Measurements from ENCODE around the gene SPEF1. TPM values are rescaled to one million over a fixed set of nuclear protein-coding genes. Genes with fewer than 3 reads are reported as not detected.

Gene SPEF1
- total and polyA plus RNA-seq, 2 experiments from 2014 or later = 0.63 TPM; not detected in 1

GRCh38 chr20:3787324-3788014, 6.2 kb upstream of the SPEF1 start:
- Histone ChIP-seq H3K4me1 (ENCODE audit: insufficient read depth) (peaks cover 30% of the 10 kb centered on the region), H2AFZ (peak overlapping the region; percentile 30)
- WGBS (ENCODE audit: low lambda C conversion rate, missing lambda C conversion rate) = 80% methylated on average over 5 of the region's 5 CpGs

GRCh38 chr20:3786665-3787323, 5.5 kb upstream of the SPEF1 start, which contains the start of gene CENPB:
Gene CENPB, minus strand, starts transcription at chr20:3786740. Its CDS starts 257 bp downstream, at chr20:3786483.
- H3K27ac ChIP-seq = peak within 1 kb of the TSS; percentile 70

More at GRCh38 chr20:3787324-3788014, 6.2 kb upstream of the SPEF1 start:
- peaks cover 32% of the 10 kb centered on the region for H3K79me2 ChIP-seq
- H3K27me3 ChIP-seq = no peaks in the 10 kb centered on the region
- peaks cover 18% of the 10 kb centered on the region for H4K20me1 ChIP-seq (ENCODE audit: insufficient read depth, poor library complexity, severe bottlenecking)
- H3K9me2 ChIP-seq (replicated peaks; ENCODE audit: insufficient read depth) = no peaks in the 10 kb centered on the region
- H3K4me2 ChIP-seq = peak overlapping the region; percentile 71
- H3K4me3 ChIP-seq = peak overlapping the region; percentile 4
- H3K9me3 ChIP-seq (ENCODE audit: low read depth) = no peaks in the 10 kb centered on the region
- no peak for DNase-seq (ENCODE audit: low spot score)
- no peak for TF ChIP-seq EZH2 (IDR thresholded peaks at IDR 0.05; ENCODE audit: borderline replicate concordance)
- no peak for TF ChIP-seq CTCF (IDR thresholded peaks at IDR 0.05; ENCODE audit: poor library complexity)
- no peak for TF ChIP-seq EZH2phosphoT487 (IDR thresholded peaks at IDR 0.05; ENCODE audit: low read depth, severe bottlenecking, unreplicated experiment)
- no peaks in the 10 kb centered on the region for H3K36me3 ChIP-seq (replicated peaks; ENCODE audit: insufficient read depth, low read depth)
- no peak overlapping the region for H3K27ac ChIP-seq

GRCh38 chr20:3786126-3786484, 4.9 kb upstream of the SPEF1 start:
- no peak for TF ChIP-seq EZH2phosphoT487 (IDR thresholded peaks at IDR 0.05; ENCODE audit: low read depth, severe bottlenecking, unreplicated experiment)
- no peak for TF ChIP-seq EZH2 (IDR thresholded peaks at IDR 0.05; ENCODE audit: borderline replicate concordance)
- no peak for TF ChIP-seq CTCF (IDR thresholded peaks at IDR 0.05; ENCODE audit: poor library complexity)
- Histone ChIP-seq H2AFZ (peak overlapping the region; percentile 25), H3K4me1 (ENCODE audit: insufficient read depth) (peaks cover 30% of the 10 kb centered on the region), H3K9me3 (ENCODE audit: low read depth) (no peaks in the 10 kb centered on the region), H3K27ac (peak overlapping the region; percentile 70), H3K4me2 (peak overlapping the region; percentile 97), H3K4me3 (peak overlapping the region; percentile 30), H4K20me1 (ENCODE audit: insufficient read depth, poor library complexity, severe bottlenecking) (peaks cover 18% of the 10 kb centered on the region), H3K9me2 (replicated peaks; ENCODE audit: insufficient read depth) (no peaks in the 10 kb centered on the region), H3K79me2 (peaks cover 32% of the 10 kb centered on the region), H3K27me3 (no peaks in the 10 kb centered on the region), H3K36me3 (replicated peaks; ENCODE audit: insufficient read depth, low read depth) (no peaks in the 10 kb centered on the region)
- DNase-seq (ENCODE audit: low spot score) = peak; percentile 69
- under 1% methylated on average over 23 of the region's 35 CpGs for WGBS (ENCODE audit: low lambda C conversion rate, missing lambda C conversion rate)

More at GRCh38 chr20:3786665-3787323, 5.5 kb upstream of the SPEF1 start, which contains the start of gene CENPB:
- Histone ChIP-seq H3K27me3 (no peaks in the 10 kb centered on the region), H3K4me1 (ENCODE audit: insufficient read depth) (peaks cover 30% of the 10 kb centered on the region), H3K4me2 (peak within 1 kb of the TSS; percentile 97), H3K79me2 (peaks cover 32% of the 10 kb centered on the region), H2AFZ (peak within 1 kb of the TSS; percentile 30), H3K4me3 (peak within 1 kb of the TSS; percentile 30), H4K20me1 (ENCODE audit: insufficient read depth, poor library complexity, severe bottlenecking) (peaks cover 18% of the 10 kb centered on the region), H3K9me3 (ENCODE audit: low read depth) (no peaks in the 10 kb centered on the region), H3K36me3 (replicated peaks; ENCODE audit: insufficient read depth, low read depth) (no peaks in the 10 kb centered on the region), H3K9me2 (replicated peaks; ENCODE audit: insufficient read depth) (no peaks in the 10 kb centered on the region)
- 9% methylated on average over 25 of the region's 70 CpGs for WGBS (ENCODE audit: low lambda C conversion rate, missing lambda C conversion rate)
- TF ChIP-seq EZH2 (IDR thresholded peaks at IDR 0.05; ENCODE audit: borderline replicate concordance) (no peak), CTCF (IDR thresholded peaks at IDR 0.05; ENCODE audit: poor library complexity) (peak; percentile 76), EZH2phosphoT487 (IDR thresholded peaks at IDR 0.05; ENCODE audit: low read depth, severe bottlenecking, unreplicated experiment) (no peak)
- DNase-seq (ENCODE audit: low spot score) = peak; percentile 95
